Stimulated activated CD4-positive, alpha-beta T cell treated with anti-CD3 and anti-CD28 coated beads, TNF-alpha, amount 100 ng/mL, for 48 hours (primary cell): ENCODE data around the gene PRR30.

Experiments used
- DNase-seq, 3 donors: peaks; one replicate each; pipeline ENCODE4 v3.0.0-alpha.2; 2020; ENCODE audit warnings: low read depth in 3 of 3

Gene PRR30

DNA sequence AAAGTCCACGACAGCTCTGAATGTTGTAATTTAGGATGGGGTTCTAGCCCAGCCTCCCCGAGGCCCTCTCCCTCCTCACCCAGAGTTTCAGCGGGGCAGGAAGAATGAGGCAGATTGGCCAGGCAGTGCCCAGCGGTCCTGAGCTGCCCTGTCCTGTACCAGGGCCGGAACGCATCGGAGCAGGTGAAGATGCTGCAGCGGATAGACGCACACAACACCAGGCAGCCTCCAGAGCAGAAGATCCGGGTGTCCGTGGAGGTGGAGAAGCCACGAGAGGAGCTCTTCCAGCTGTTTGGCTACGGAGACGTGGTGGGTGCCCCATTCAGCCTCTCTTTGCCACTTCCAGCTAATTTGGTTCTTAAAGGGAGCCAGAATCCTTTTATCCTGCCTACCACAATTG is 41.9 kb downstream of the PRR30 start:
- DNase-seq, result no peak

DNA sequence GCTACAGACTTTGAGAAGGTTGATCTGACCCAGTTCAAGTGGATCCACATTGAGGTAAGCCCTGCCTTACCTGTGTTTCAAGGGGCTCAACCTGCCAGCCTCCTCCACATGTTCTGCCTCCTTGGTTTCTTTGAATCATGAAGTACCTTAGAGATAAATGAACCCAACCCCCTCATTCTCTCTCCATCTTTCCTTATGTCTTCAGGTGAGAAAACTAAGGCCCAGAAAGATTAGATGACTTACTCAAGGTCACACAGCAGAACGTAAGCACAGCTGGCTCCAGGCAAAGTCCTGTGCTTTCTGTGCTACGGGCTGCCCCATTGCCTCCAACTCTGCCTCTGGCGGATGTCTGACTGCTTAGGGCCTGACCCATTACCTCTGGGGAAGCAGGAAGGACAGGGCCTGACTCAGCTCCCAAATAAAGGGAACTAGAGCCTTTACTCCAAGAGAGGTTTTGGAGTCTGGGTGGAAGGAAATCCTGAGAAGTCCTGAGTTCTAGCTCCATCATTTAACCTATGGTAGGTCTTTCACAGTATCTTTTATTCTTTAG is 42.4 kb downstream of the PRR30 start:
- DNase-seq, result no peak

DNA sequence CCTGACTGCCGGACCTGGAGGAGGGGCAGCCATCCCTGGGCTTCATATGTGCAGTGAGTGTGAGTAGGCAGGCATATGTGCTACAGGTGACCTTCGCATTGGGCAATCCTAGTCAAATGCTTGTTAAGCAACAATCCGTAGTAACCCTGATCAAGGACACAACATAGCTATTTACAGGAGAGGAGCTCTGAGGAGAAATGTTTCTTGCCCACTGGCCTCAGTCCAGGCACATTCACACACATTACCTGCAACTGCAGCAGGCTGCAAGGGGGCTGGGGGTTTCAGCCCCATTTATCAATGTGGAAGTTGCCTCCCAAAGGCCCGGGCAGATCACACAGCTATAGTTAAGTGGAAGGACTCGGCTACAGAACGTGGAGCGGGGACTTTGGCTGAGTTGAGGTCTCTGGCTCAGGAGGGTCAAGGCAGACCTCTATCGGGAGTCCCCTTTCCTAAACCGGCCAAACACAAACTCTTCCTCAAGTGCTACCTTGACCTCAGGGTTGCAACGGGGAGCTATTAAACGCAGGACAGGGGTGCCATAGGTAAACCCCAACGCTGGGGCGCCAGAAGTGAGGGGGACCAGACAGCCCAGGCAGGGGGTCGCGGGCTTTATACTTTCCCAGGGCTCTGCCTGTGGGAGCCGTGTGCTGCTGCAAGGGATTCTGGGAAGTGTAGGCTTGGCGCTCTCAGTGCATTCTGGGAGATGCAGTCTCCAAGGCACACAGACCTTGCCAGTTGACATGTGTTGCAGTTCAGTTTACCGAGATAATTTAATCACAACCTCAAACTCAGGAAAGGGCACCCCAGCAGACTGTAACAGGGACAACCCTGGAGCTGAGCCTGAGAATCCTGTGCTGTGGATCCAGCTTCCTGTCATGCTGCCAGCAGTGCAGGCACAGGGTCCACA is 43.2 kb downstream of the PRR30 start:
- no peak for DNase-seq

DNA sequence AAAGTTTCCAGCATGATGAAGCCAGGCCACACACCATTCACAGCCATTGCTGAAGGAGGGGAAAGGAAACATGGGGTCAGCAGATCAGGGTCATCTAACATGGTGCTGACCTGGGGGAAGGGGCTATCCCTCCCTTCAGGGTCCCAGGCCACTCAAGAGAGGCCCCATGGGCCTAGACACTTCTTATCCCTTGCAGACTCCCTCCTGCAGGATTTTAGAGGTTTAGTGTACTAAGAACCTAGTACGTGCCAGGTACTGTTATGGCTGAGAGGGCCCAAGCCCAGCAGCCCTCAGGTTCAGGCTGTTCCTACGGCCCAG is 43.8 kb downstream of the PRR30 start:
- no peak for DNase-seq

DNA sequence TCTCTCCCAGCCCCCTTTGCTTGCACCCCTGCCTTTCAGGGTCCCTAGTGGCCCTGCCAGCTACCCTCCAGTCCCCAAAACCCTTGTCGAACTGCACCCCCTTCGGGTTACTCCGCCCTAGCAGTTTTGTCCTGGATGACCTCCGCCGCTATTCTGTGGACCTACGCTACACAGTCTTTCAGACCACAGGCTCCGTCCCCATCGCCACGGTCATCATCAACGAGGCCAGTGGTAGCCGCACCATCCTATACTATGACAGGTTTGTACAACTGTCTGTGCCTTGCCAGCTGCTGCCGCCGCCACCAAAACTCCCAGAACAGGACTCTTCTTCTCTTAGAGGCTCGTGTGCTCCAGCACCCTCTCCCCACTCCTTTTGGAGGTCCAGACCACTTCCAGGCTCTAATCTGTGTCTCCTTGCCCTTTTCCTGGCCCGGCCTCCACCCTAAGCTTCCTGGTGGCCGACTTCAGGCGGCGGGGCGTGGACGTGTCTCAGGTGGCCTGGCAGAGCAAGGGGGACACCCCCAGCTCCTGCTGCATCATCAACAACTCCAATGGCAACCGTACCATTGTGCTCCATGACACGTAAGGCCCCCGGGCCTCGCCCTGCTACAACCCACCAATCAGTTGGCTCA is 44.7 kb downstream of the PRR30 start:
- DNase-seq, result no peak

DNA sequence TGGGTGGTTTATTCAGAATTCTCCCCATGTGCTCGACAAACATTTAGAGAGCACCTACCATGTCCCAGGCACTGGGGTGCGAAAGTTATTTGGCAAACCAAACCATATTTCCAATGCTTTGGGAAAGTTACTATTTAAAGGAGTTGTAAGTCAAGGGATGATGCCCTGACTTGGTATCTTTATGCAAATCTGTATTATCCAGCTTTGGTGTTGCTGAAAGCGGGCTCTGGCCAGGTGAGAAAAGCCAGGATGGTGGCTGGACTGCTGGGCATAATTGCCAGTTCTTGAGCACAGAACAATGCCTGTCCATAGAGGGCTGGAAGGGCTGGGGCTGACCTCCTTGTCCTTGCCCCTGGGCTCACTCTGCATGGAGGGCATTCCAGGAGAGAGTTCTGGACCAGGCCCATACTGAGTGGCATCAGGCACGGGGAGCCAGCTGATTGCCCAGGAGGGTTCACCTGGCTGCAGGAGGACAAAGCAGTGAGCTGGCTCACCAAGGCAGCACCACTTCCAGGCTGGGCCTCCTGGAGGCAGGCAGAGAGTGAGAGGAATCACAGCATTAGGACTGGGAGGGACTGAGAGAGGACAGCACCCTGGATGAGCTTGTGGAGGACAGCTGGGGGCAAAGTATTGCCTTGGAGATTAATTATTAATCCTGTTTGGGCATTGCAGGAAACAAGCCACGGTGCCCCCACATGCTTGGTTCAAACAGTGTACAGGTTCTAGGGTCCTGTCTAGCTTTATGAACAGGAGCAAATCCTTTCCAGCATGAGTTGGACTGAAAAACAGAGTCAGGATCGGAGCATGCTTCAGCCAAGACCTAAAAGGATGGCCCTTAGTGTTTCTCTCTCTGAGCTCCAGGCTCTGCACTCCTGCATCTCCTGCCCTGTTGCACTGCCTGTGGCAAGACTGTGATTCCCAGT is 45.5 kb downstream of the PRR30 start:
- no peak for DNase-seq

DNA sequence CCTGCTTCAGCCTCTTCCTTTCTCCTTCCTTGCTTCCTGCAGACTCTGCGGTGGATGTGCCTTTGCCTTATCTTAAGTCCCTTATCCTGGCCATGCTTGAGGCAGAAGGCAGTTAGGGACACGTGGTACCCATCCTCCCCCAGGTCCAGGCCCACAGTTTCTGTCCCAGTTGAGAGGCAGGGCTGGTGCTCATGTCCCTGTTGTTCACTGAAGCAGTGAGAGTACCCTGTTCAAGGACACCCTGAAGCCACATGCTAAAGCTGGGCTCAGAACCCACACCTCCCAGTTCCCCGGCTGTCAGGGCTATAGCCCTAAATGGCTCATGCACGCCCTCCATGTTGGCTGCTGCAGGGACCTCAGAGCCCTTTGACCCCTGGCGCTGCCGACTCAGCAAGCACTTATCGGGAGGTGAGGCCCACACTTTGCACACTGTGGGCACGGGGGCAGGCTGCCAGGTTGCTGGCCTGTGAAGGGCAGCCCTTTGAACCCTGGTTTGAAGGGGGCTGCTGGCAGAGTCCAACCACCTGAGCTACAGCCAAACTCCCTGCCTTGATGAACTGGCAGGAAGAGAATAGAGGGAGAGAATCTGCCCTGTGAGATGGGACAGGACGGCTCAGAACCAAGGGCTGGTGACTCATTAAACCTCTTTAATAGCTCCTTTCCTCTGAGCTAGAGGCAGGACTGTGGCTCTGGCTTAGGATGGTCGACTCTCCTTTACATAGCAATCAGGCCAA is 46.3 kb downstream of the PRR30 start:
- no peak for DNase-seq

DNA sequence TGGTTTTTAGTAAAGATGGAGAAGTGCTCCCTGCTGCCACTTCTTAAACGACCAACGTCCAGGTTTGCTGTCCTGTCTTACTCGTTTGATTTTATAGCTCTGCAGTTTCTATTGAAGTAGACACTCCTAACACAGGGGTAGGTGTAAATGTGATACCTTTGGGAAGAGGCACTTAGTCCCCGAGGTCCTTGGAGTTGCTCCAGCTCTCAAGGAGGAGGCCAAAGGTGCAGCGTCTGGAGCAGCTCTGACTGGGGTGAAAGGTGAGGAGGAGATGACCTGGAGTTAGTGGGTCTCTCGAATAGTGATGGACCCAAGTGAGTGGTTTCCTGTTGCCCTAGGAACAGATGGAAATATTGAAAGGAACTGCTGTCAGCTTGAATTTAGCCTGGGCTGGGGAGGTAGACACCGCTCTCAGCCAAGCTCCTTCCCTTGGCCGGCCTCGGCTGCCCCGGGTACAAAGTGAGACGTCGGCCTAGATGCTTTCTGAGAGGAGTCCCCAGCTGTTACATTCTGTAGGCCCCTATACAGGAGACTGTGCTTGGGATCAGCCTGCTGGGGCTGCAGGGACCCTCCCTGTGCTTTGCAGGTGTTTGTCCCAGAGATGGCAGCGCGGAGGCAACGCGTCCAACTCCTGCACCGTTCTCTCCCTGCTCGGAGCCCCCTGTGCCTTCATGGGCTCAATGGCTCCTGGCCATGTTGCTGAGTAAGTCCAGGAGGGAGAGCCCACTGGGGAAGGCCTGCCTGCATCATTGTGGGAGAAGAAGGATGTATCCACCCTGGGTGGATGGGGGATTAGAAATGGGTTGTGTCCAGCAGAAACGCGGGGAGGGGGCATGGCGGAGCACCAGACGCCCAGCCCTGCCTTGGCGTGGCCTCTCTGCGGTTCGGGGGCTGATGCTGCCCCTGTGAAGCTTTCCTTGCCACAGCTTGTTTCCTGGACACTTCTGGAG is 47.2 kb downstream of the PRR30 start:
- DNase-seq, result no peak

DNA sequence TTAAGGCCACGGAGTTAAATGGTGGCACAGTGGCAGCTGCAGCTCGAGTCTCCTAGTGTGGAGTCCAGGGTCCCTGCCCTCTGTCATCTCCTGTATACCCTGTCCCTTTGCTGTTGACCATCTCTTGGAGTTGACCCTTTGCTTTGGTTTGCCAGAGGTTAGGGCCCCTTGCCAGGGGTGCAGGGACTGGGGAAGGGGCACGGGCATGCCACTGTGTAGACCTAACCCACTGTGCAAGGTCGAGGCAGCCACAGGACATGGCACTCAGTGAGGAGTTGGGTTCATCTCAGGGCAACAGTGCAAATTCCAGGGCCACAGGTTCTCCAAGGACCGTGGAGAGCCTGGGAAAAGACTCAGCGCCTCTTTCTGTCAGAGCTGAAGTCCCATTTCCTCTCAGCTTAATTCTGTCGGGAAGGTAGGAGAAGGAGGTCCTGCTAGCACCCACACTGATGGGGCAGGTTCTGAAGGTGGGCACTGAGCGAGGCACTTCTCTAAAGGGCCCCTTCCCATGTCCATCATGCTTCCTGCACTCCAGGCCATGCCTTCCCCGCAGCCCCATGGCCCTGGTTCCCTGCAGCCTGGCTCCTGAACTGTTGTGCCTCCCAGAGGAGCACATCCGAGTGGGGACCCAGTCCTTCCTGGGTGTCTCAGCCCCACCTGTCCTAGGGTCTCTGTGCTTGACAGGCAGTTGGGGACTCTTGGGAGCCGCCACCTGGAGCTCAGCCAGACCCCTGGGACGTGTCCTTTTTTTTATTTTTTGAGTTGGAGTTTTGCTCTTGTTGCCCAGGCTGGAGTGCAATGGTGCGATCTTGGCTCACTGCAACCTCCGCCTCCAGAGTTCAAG is 49.9 kb downstream of the PRR30 start:
- DNase-seq, result no peak

DNA sequence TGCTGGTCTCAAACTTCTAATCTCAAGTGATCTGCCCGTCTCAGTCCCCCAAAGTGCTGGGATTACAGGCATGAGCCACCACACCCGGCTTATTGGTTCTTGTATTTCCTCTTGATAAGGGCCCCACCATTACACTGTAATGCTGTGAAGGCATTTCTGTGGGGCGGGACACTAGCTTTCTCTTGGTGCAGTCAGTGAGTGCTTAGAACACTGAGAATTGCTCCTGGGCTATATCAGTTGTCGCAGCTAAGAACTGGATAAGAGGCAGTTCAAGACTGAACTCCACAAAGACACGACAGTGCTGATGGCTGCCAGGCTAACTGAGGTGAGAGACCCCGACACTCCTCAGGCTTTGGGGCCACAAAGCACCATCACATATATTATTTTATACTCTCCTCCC is 50.6 kb downstream of the PRR30 start:
- no peak for DNase-seq

DNA sequence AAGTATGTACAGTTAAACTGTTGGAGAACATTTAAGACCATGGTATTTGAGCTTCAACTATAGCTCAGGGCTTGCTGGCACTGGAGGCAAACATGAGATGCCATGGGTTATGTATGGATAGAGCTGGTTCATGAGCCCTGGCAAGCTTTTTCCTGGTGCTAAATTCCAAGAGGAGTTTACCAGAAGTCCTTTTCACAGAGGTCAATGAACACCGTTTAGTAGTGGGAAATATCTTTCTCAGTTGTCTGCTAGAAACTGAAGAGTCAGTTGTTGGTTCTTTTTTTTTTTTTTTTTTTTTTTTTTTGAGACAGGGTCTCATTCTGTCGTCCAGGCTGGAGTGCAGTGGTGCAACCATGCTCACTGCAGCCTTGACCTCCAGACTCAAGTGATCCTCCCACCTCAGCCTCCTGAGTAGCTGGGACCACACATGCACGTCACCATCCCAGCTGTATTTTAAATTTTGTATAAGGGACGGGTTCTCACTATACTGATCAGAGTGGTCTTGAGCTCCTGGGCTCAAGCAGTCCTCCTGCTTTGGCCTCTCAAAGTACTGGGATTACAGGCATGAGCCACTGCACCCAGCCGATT is 51.3 kb downstream of the PRR30 start:
- no peak for DNase-seq
